22Rv1 (cell line): ENCODE measurements around the gene PAPPA.

Source experiments
- ZFX ChIP-seq: fragments of 450-650 bp; IDR thresholded peaks from 2 replicates; pipeline ENCODE4 v1.6.1; 2017; ENCODE audit warnings: antibody characterized with exemption, borderline replicate concordance
- TF ChIP-seq, protein P1 (sequence below): fragments of 450-650 bp; IDR thresholded peaks from 2 replicates; pipeline ENCODE4 v1.5.1; 2017; ENCODE audit warnings: mild to moderate bottlenecking

GRCh38 chr9:116360989-116361388 is 207.4 kb downstream of the PAPPA start:
- TF ChIP-seq, protein P1, sequence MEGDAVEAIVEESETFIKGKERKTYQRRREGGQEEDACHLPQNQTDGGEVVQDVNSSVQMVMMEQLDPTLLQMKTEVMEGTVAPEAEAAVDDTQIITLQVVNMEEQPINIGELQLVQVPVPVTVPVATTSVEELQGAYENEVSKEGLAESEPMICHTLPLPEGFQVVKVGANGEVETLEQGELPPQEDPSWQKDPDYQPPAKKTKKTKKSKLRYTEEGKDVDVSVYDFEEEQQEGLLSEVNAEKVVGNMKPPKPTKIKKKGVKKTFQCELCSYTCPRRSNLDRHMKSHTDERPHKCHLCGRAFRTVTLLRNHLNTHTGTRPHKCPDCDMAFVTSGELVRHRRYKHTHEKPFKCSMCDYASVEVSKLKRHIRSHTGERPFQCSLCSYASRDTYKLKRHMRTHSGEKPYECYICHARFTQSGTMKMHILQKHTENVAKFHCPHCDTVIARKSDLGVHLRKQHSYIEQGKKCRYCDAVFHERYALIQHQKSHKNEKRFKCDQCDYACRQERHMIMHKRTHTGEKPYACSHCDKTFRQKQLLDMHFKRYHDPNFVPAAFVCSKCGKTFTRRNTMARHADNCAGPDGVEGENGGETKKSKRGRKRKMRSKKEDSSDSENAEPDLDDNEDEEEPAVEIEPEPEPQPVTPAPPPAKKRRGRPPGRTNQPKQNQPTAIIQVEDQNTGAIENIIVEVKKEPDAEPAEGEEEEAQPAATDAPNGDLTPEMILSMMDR, result no peak
- TF ChIP-seq ZFX, result no peak
